K562 (cell line): ENCODE measurements around the gene DOCK3. TPM values are rescaled to one million over a fixed set of nuclear protein-coding genes. Genes with fewer than 3 reads are reported as not detected.

Source experiments
- ATAC-seq: fragments of 200-7000 bp; cut with Tn5 transposase; 3 replicates; pipeline ENCODE4 v1.9.1; 2020; ENCODE audit warnings: moderate library complexity
- BruUV-seq: library from RNA; stranded (reverse); fragments of 400-500 nt; replicated peaks from 2 replicates; lab custom pipeline; 2021; lab: Mats Ljungman, UMichigan
- CTCF ChIA-PET: fragments of 300-600 bp; formaldehyde crosslinking; extraction: SDS; loops from one replicate; lab custom pipeline; 2021; ENCODE audit warnings: low intra/inter-chr PET ratio; lab: Yijun Ruan, JAX
- POLR2A ChIA-PET: fragments of 300-600, 350-650 bp; sonication (Branson Sonifier 250); formaldehyde crosslinking; extraction: SDS; loops from one replicate; lab custom pipeline; 2021; ENCODE audit warnings: antibody characterized with exemption, inconsistent platforms; lab: Yijun Ruan, JAX
- DNase-seq, 4 experiments: peaks; one replicate each; pipeline versions ENCODE4 v3.0.0 to v3.0.0-alpha.2; 2011 to 2018; ENCODE audit warnings: low spot score in 3 of 4, mixed read lengths in 3 of 4; ENCODE audit errors: extremely low read depth in 1 of 4
- FAIRE-seq: peaks from 2 replicates; lab custom pipeline; 2011; peaks lifted over from hg19 to GRCh38; lab: Jason Lieb, UNC
- H2AFZ ChIP-seq: 2 replicates; pipeline ENCODE4 v1.6.0; 2011; ENCODE audit warnings: low read depth, low read length, control low read depth, inconsistent platforms
- H3K27ac ChIP-seq: fragments of 200-600 bp; 3 replicates; pipeline ENCODE4 v1.8.0; 2011; ENCODE audit warnings: low read depth, mild to moderate bottlenecking, control low read depth, inconsistent platforms, low read length, moderate library complexity, mixed read lengths; ENCODE audit errors: extremely low read depth
- H3K27me3 ChIP-seq, 2 experiments: fragments of 300-600 bp in 1 of 2; 2 replicates in 1 of 2; 3 replicates in 1 of 2; pipeline versions ENCODE4 v1.6.0 to v1.8.0; 2011; ENCODE audit warnings: inconsistent platforms in 2 of 2, low read length in 2 of 2, mild to moderate bottlenecking in 1 of 2, mixed read lengths in 1 of 2, moderate library complexity in 1 of 2; ENCODE audit not compliant: control insufficient read depth in 2 of 2, insufficient read depth in 2 of 2
- H3K36me3 ChIP-seq: fragments of 300-600 bp; 3 replicates; pipeline ENCODE4 v1.8.0; 2011; ENCODE audit warnings: mild to moderate bottlenecking, low read length, inconsistent platforms; ENCODE audit not compliant: control insufficient read depth, insufficient read depth
- H3K4me1 ChIP-seq, 2 experiments: fragments of 200-600 bp in 1 of 2; replicated peaks in 1 of 2; 2 replicates in 1 of 2; 3 replicates in 1 of 2; pipeline versions ENCODE4 v1.5.1 to v1.8.0; 2011; ENCODE audit warnings: inconsistent platforms in 2 of 2, low read length in 2 of 2, mild to moderate bottlenecking in 1 of 2, mixed read lengths in 1 of 2, moderate library complexity in 1 of 2; ENCODE audit not compliant: control insufficient read depth in 2 of 2, insufficient read depth in 2 of 2
- H3K4me2 ChIP-seq: 2 replicates; pipeline ENCODE4 v1.6.1; 2011; ENCODE audit warnings: low read length, control low read depth, inconsistent platforms, mixed read lengths; ENCODE audit not compliant: insufficient read depth
- H3K4me3 ChIP-seq: fragments of 200-600 bp; sonication (generic), shearing (Covaris generic); 2 replicates; pipeline ENCODE4 v1.5.1; 2016; ENCODE audit warnings: control low read depth, inconsistent platforms
- H3K79me2 ChIP-seq: fragments of 200-600 bp; 3 replicates; pipeline ENCODE4 v1.8.0; 2011; ENCODE audit warnings: low read length, inconsistent platforms; ENCODE audit not compliant: control insufficient read depth, insufficient read depth
- H3K9ac ChIP-seq, 2 experiments: 2 replicates each; pipeline versions ENCODE4 v1.6.0 to v1.6.1; 2011; ENCODE audit warnings: low read depth in 2 of 2, low read length in 2 of 2, control low read depth in 1 of 2, inconsistent platforms in 1 of 2, mild to moderate bottlenecking in 1 of 2, mixed read lengths in 1 of 2; ENCODE audit not compliant: insufficient read depth in 1 of 2
- H3K9me1 ChIP-seq: one replicate; pipeline ENCODE4 v1.6.0; 2011; ENCODE audit warnings: inconsistent platforms, mild to moderate bottlenecking, low read length, moderate library complexity; ENCODE audit not compliant: control insufficient read depth, insufficient read depth
- H3K9me3 ChIP-seq: replicated peaks from 2 replicates; pipeline ENCODE4 v1.5.1; 2011; ENCODE audit warnings: low read depth, low read length, inconsistent platforms; ENCODE audit not compliant: control insufficient read depth, insufficient read depth
- H4K20me1 ChIP-seq: replicated peaks from 2 replicates; pipeline ENCODE4 v1.6.1; 2011; ENCODE audit warnings: low read length, inconsistent platforms, mixed read lengths; ENCODE audit not compliant: control insufficient read depth, insufficient read depth
- CAMTA2 ChIP-seq: fragments of 250-450 bp; sonication (Bioruptor Pico); conservative IDR thresholded peaks from 2 replicates; pipeline ENCODE4 v1.5.1; 2022
- MAFK ChIP-seq: IDR thresholded peaks from 2 replicates; pipeline ENCODE4 v1.6.1; 2011; ENCODE audit warnings: low read length, improper control_type of control experiment
- MEIS2 ChIP-seq: fragments of 450-650 bp; IDR thresholded peaks from 2 replicates; pipeline ENCODE4 v1.6.1; 2014; ENCODE audit warnings: mild to moderate bottlenecking; ENCODE audit not compliant: partially characterized antibody
- NFIC ChIP-seq: fragments of 450-650 bp; IDR thresholded peaks from 2 replicates; pipeline ENCODE4 v1.6.1; 2017; ENCODE audit warnings: mild to moderate bottlenecking, inconsistent platforms
- RBM25 ChIP-seq: fragments of 200-400 bp; formaldehyde crosslinking; IDR thresholded peaks from 2 replicates; pipeline ENCODE4 v1.6.1; 2018; ENCODE audit warnings: low read length, low read depth, moderate library complexity; ENCODE audit not compliant: severe bottlenecking
- RREB1 ChIP-seq: fragments of 250-450 bp; sonication (Bioruptor Pico); IDR thresholded peaks from 2 replicates; pipeline ENCODE4 v1.4.0; 2020
- SMC3 ChIP-seq: conservative IDR thresholded peaks from 2 replicates; pipeline ENCODE4 v1.6.1; 2011; ENCODE audit warnings: low read depth, low read length, improper control_type of control experiment; ENCODE audit not compliant: insufficient read depth
- SREBF1 ChIP-seq: fragments of 150-350 bp; IDR thresholded peaks from 2 replicates; pipeline ENCODE4 v1.6.1; 2014; ENCODE audit warnings: antibody characterized with exemption, low read depth, low read length, borderline replicate concordance
- TFAP4 ChIP-seq: sonication (generic); formaldehyde crosslinking; IDR thresholded peaks from 2 replicates; pipeline ENCODE4 v1.8.0; 2022; ENCODE audit warnings: missing genetic modification reagents, mild to moderate bottlenecking, moderate library complexity, borderline replicate concordance
- ZNF232 ChIP-seq: sonication (generic); formaldehyde crosslinking; IDR thresholded peaks from 2 replicates; pipeline ENCODE4 v1.8.0; 2022; ENCODE audit warnings: mild to moderate bottlenecking, missing genetic modification reagents
- WGBS: fragments of 100-300 bp; shearing (Covaris generic); methylation state at CpG from one replicate; pipeline ENCODE4 v1.1.6; 2016; ENCODE audit warnings: low coverage, mixed read lengths; ENCODE audit not compliant: insufficient coverage; ENCODE audit errors: missing lambda C conversion rate; 5-methylcytosine and 5-hydroxymethylcytosine counted together
- in situ Hi-C: fragments of 300-500 bp; cut with MboI; formaldehyde crosslinking; loops from 4 replicates; pipeline ENCODE4 v1.15.0; 2018; ENCODE audit warnings: inconsistent platforms, mixed read lengths
- intact Hi-C: fragments of 100-400 bp; cut with micrococcal nuclease; formaldehyde crosslinking; loops from 2 replicates; pipeline ENCODE4 v1.14.2; 2022
- polyA plus RNA-seq, 8 experiments: library from polyadenylated mRNA; depleted of rRNA in 4 of 8; stranded (reverse) in 5 of 8; unstranded in 3 of 8; fragments of >200 nt; fragmentation: Nextera tagmentation in 2 of 8; fragmentation: Illumina TruSeq in 1 of 8; extraction: Ambion mirVana in 2 of 8; extraction: Trizol in 1 of 8; gene quantifications; 2 replicates each; pipeline versions ENCODE4 v1.2.1 to v1.2.3, GENCODE V29; 2011 to 2014; ENCODE audit warnings: inconsistent platforms in 1 of 8, missing spikeins in 1 of 8
- total RNA-seq, 7 experiments: library from RNA; depleted of rRNA in 6 of 7; stranded (reverse); fragments of >200 nt in 6 of 7; fragmentation: Illumina TruSeq in 2 of 7; extraction: Trizol in 2 of 7; gene quantifications; 2 replicates each; pipeline versions ENCODE4 v1.2.1 to v1.2.3, GENCODE V29; 2011 to 2021; ENCODE audit warnings: low replicate concordance in 1 of 7

Gene DOCK3
- total and polyA plus RNA-seq, 9 of the 15 experiments (the other 6 are each of a cell fraction or from before 2014, with no cell fraction given), result under 0.01 to 0.03 (median 0.01) TPM; not detected in 4

- ChIA-PET POLR2A (no interaction called here), CTCF (no interaction called here)
- WGBS, result 0% methylated on average over 1 of the region's 1 CpG
- Histone ChIP-seq H3K36me3 (no peaks in the 10 kb centered on the region), H3K4me1 (no peaks in the 10 kb centered on the region), H3K4me3 (no peak overlapping the region), H4K20me1 (no peaks in the 10 kb centered on the region), H3K79me2 (no peaks in the 10 kb centered on the region), H3K9me3 (no peaks in the 10 kb centered on the region), H3K9ac (no peak overlapping the region), H3K9me1 (no peaks in the 10 kb centered on the region), H2AFZ (no peak overlapping the region), H3K27me3 (no peaks in the 10 kb centered on the region), H3K4me2 (no peak overlapping the region), H3K27ac (no peak overlapping the region)
- intact Hi-C loops, result no loop called here
- no peak for DNase-seq
- no peak for ATAC-seq
- peak; percentile 44 for TF ChIP-seq MEIS2
- 0 out of 2 replicates have a peak, but pooled peaks have one; percentile 19 for TF ChIP-seq NFIC
- TF ChIP-seq CAMTA2, result no peak
- in situ Hi-C loops, result no loop called here
- BruUV-seq, result no TSS peak
- no peak for FAIRE-seq
These were observed 286.7 kb downstream of the DOCK3 start for GRCh38 chr3:50961386-50961785.

GRCh38 chr3:50971487-50971924 is 296.8 kb downstream of the DOCK3 start:
- Histone ChIP-seq H3K9ac (no peak overlapping the region), H3K4me3 (no peak overlapping the region), H3K9me1 (no peaks in the 10 kb centered on the region), H3K27ac (no peak overlapping the region), H3K4me1 (no peaks in the 10 kb centered on the region), H4K20me1 (no peaks in the 10 kb centered on the region), H3K27me3 (no peaks in the 10 kb centered on the region), H2AFZ (no peak overlapping the region), H3K4me2 (no peak overlapping the region), H3K79me2 (no peaks in the 10 kb centered on the region), H3K9me3 (no peaks in the 10 kb centered on the region), H3K36me3 (no peaks in the 10 kb centered on the region)
- FAIRE-seq, result peak; percentile 71
- intact Hi-C loops, result loop anchor here (2.0 kb wide), 1 partner anchor 401 kb away; no protein-coding TSS in a partner anchor
- WGBS, result 0% methylated on average over 3 of the region's 3 CpGs
- ChIA-PET CTCF (interaction anchor here (0.6 to 1.3 kb wide), 2 partner anchors 18 to 401 kb away, joined by 3 to 4 read pairs; no protein-coding TSS in a partner anchor), POLR2A (no interaction called here)
- peak; percentile 38 to 50 (median 41) for DNase-seq
- ATAC-seq, result peak; percentile 85
- in situ Hi-C loops, result no loop called here
- BruUV-seq, result no TSS peak
- no peak for TF ChIP-seq SREBF1
- no peak for TF ChIP-seq TFAP4 (CRISPR knock-in tag)
- TF ChIP-seq MAFK, result peak; percentile 60; the same call in 1 of the 2 replicates
- TF ChIP-seq ZNF232, result no peak
- TF ChIP-seq RREB1 (CRISPR knock-in tag), result no peak
- TF ChIP-seq SMC3, result peak; percentile 49
- TF ChIP-seq RBM25, result no peak
